DMS79 treated with DMSO at 0.1 percent for 48 hours (cell line): ENCODE measurements around the gene ENC1.
A peak's percentile ranks its signal among the peaks of the same experiment; 100 is the strongest.
"Not testable (repeated sequence)": the region's sequence is repeated elsewhere in the genome, so short reads cannot be mapped to it uniquely, and the experiment has no call there.

Experiments used
- DNase-seq: peaks from one replicate; lab custom pipeline; 2025; lab: John Stamatoyannopoulos, UW

ENC1 gene, protein sequence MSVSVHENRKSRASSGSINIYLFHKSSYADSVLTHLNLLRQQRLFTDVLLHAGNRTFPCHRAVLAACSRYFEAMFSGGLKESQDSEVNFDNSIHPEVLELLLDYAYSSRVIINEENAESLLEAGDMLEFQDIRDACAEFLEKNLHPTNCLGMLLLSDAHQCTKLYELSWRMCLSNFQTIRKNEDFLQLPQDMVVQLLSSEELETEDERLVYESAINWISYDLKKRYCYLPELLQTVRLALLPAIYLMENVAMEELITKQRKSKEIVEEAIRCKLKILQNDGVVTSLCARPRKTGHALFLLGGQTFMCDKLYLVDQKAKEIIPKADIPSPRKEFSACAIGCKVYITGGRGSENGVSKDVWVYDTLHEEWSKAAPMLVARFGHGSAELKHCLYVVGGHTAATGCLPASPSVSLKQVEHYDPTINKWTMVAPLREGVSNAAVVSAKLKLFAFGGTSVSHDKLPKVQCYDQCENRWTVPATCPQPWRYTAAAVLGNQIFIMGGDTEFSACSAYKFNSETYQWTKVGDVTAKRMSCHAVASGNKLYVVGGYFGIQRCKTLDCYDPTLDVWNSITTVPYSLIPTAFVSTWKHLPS

DNA sequence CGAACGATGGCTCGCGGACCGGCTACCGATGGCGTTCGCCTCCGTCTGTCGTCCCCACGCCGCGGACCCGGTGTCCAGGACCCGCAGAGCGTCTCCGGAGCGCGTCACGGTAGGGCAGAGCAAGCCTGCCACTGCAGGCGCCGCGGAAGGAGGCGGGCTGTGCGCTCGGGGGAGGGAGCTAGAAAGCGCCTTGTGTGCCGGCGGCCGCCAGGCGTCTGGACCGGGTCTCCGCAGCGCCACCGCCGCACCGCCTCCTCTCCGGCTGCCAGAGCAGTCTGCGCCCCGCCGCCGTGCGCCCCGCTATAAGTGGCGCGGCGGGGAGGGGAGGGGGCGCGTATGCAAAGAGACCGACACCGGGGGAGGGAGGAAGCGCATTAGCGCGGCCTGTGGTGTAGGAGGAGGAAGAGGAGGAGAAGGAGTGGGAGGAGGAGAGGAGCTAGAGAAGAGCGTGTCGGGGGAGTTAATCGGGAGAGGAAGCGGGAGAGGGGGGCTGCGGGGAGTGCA lies at the start of gene ENC1:
Gene ENC1, minus strand, starts transcription at position 279 of the 504 bp plus-strand sequence. CDS start 4,243 bp downstream, outside the sequence.
- peak; percentile 57 for DNase-seq

DNA sequence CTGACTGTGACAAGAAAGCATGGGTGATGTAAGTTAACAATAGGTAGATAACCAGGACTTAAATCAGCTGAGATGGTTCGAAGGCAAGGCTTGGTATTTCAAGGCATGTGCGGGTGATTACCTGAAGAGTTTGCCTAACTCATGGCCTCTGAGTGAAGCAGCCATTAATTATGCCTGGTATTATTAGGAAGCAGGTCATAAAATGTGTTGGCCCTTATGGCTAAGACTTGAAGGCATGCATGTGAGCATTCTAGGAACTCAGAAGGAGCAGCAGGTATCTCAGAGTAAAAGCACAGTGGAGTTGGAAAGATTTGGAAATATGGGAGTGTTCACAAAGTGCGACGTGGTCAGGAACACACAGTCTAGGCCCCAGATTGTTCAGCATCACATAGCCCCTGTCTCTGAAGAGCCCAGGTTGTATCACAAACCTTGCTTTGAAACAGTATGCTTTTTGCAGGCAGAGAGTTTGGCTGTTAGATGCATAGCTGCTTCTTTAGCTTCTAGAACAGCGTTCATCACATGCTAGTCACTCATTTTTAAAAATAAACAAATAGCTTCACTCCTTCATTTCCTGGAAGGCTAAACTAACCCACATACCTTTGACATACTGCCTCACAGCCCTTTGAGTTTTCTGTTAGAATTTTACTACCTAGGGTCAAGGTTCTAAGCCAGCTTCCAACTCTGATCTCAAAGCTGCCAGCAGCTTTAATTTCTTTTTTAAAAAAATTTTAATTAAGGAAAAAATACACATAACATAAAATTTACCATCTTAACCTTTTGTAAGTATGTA lies 46.6 kb upstream of the ENC1 start:
- DNase-seq = no peak

DNA sequence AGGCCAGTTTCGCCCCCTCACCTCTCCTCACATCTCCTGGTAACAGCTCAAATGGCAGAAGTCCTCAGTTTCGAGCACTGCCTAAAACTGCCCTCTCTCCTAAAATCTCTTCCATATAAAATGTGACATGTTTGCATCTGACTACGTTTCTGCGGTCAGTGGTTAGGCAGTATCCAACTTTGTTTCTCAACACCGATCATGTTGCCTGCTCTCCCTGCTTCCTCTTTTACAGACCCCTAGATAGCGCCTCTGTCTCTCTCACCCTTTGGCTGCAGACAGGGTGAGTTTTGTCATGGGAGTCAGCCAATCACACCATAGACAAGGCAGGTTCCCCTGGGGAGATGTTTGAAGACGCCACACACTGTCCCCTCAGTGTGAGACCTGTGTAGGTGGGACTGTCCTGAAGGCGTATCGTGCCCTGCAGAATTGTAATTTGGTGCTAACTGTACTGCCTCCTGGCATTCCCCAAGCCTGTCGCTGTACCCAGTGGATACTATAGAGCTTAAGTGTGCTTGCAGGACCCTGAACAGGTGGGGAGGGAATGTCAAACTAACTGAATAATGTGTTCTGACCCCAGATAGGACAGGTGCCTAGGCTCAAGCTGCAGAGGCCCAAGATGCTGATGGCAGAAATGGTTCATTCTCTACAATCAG lies 45.6 kb upstream of the ENC1 start:
- DNase-seq = no peak

DNA sequence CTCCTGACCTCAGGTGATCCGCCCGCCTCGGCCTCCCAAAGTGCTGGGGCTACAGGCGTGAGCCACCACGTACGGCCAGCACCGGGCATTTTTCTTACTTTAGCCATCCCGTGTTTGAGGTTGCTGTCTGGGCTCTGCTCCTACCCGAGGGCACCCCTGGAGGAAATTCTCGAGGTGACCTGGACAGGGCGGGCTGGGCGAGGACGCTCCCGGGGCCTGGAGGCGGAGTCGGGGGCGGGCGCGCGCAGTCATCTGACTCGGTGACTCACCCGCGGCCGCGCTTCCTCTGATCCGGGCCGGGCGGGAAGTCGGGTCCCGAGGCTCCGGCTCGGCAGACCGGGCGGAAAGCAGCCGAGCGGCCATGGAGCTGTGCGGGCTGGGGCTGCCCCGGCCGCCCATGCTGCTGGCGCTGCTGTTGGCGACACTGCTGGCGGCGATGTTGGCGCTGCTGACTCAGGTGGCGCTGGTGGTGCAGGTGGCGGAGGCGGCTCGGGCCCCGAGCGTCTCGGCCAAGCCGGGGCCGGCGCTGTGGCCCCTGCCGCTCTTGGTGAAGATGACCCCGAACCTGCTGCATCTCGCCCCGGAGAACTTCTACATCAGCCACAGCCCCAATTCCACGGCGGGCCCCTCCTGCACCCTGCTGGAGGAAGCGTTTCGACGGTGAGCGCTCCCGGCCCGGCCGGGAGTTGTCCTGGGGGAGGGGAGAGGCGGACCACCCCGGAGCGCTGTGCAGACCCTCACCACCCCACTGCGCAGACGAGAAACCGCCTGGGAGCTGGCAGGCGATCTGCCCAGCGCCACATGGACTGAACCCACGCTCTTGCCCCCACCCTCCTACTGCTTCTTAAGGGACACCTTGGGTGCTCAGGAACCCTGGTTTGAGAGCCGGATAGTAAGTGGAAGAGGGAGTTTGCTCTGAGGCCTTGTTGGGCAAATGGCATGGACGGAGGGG lies 44.6 kb upstream of the ENC1 start, which contains the start of gene HEXB:
Gene HEXB, plus strand, starts transcription at position 334 of the 952 bp plus-strand sequence. Its CDS starts 28 bp downstream, at position 362.
- DNase-seq = peak; percentile 16

DNA sequence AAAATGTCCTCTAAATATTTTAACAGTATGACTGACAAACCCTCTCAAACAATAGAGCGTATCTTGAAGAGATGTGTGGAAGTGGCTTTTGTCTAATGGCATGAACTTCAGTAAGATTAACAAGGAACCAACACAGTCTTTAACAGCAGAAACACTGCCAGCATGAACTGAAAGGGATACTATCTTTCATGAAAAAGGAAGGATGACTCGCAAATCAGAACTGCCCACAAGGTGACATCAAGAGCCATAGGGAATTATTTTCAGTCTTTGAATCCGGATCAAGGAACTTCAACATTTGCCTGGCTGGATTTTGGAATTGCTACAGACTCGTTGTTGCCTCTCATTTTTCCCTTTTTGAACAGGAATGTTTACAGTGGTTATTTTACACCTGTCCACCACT lies 39.4 kb upstream of the ENC1 start:
- no peak for DNase-seq

DNA sequence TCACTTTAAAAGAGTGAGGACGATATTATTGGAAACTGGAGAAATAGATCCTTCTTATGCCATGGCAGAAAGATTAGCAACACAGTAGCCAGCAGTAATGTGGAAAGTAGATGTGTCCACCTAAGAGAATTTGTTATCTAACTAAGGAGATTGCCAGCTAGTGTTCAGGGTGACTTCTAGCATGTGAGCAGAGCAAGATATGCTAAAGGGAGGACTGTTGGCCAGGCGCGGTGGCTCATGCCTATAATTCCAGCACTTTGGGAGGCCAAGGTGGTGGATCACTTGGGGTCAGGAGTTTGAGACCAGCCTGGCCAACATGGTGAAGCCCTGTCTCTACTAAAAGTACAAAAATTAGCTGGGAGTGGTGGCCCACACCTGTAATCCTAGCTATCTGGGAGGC lies 38.8 kb upstream of the ENC1 start:
- not testable (repeated sequence) for DNase-seq

DNA sequence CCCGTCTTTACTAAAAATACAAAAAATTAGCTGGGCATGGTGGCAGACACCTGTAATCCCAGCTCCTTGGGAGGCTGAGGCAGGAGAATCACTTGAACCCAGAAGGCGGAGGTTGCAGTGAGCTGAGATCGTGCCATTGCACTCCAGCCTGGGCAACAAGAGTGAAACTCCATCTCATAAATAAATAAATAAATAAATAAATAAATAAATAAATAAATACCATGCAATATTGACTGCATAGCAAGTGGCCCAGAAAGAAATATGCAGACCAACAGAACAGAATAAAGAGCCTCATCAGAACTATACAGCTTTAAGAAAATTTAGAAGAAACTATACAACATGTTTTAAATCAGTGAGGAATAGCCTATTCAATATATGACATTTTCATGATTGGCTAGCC lies 37.6 kb upstream of the ENC1 start:
- DNase-seq = not testable (repeated sequence)

DNA sequence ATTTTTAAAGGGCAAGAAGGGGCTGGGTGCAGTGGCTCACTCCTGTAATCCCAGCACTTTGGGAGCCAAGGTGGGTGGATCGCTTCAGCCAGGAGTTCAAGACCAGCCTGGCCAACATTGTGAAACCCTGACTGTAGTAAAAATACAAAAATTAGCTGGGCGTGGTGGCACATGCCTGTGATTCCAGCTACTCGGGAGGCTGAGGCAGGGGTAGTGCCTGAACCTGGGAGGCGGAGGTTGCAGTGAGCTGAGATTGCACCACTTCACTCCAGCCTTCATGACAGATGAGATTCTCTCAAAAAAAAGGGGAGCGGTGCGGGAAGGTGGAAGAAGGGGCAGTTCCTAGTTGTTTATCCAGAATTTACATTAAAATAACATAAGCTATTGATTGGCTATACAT lies 35.9 kb upstream of the ENC1 start:
- not testable (repeated sequence) for DNase-seq

DNA sequence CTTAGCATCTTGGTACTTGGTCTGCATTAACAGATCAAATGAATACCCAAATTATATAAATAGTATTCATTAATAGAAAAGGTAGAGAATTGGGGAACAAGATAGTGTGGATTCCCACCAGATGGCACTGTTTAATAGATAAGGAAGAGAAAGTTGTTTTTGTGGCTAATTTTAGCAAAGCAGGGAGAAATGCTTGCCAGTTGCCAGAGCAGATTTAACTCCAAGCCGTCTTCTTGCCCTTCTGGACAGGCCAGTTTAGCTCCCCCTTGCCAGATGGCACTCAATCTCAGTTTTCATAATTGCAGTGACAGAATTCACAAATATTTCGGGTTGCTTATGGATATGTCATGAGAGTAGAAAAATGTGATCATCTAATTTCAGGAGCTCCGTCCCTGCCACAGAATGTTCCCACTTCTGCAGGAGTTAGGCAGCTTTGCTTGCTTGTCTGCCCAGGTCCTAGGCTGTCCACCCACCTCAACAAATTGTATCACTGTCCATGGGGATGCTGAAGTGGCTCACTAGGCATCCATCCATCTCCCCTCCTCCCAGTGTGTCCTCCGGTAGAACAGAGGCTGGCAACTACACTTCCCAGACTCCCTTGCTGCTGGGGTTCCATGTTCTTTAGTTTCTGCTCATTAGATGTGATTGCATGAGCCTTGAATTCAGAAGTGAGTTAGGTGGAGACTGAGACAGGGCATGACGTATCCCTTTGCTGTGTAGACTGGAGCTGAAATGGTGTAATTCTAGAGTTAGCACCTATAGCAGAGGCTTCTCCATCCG lies 32.7 kb upstream of the ENC1 start:
- peak; percentile 32 for DNase-seq

DNA sequence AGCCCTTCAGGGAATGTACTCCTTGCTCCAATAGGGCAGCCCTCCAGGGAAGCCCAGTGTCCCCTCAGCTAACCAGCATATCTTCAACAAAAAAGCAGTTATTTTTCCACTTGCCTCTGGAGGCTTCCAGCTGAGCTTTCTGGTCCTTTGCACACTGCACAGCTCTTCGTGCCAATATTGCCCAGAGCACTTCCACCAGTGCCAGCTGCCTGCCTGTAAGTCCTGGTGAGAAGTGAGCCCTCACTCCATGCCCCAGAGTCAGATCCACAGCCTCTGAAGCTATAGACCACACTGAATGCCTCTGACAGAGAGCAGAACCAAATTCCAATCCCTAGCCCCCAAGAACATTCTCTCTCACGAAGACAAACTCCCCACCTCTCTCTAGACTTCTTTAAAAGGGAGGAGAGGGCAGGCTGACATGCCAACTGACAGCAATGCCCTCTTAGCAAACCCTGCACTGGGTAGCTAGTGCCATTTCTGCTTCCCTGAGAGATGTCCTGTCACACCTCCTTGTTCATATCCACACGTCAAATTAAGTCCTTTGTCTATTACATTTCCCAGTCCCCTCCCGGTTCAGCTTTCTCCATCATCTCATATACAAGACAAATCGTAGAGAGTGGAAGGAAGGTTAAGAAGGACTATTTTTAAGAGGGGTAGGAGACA lies 31.8 kb upstream of the ENC1 start:
- DNase-seq = peak; percentile 14

DNA sequence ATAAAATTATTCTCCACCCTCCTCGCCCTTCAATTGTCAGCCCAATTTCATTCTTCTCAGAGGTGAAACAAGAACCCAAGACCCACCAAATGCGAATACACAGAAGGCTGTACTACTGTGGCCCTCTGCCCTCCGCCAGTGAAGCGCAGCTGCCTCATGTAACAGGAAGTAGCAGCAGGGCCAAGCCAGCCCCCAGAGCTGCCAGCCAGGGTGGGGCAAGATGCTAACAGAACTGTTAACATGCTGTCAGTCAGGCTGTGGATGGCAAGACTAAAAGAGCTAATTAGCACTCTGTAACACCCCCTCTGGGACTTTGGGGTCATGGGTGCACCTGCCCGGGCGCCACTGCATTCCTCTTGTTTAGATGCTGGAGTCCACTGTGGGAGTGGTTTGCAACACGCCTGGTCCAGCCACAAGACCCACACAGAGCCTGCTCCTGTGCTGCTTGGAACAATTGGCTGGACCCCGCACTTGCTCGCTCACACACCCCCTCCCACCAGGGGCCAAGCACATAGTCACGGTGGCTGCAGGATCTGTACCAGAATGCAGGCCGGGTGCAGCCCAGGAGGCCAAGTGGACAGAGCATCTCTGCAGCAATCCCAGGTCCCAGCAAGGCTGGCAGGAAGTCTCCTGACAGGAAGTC lies 30.0 kb upstream of the ENC1 start:
- DNase-seq = no peak

DNA sequence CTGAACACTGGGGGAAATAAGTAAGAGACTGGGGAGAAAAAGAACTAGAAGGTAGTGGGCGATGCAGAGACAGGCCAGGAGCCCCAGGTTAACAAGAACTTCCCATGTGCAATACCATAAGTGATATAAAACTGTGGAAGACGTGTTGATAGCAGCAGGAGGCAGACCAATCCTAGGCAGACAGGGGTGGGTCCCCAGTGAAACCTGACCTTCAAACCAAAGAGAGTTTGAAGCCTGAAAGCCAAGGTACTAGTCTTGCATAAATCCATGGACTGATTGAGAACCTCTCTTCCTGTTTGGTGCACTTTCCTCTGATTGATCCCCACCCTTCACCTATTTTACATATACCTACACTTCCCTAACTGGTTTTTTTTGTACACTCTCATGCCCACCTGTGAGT lies 29.3 kb upstream of the ENC1 start:
- DNase-seq = no peak

DNA sequence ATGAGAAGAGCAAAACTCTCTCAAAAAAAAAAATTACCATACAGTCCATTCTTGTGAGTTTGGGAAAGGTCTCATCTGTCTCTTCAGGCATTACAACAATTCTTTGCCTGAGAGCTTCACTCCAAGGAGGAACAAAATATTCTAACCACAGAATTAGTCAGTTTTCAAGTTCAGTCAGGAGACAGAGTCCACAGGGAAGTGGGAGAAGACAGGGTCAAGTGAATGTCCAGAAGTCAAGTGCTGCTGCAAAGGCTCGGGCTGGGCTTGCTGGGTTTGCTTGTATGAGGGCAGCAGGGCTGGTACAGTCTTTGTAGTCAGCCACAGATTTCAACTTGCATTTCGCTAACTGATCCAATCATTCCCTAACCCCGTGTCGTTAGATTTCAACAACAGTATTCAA lies 26.9 kb upstream of the ENC1 start:
- no peak for DNase-seq

DNA sequence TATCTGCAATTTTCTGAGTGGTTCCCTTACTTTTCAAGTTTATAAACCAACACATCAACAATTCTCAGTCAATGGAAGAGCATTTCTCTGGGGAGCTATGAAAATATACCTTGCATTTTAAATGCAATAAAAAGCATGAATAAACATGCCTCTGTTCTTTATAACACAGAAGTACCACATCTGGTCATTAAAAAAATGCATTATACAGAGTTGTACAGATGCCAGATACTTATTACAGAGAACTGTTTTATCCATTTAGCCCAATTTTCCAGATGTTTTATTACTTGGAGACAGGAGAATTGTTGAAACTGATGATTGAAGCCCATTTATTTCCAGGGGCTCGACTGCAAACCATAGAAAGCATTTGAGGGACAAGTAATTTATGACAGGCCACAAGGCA lies 25.3 kb upstream of the ENC1 start:
- DNase-seq = peak; percentile 89

DNA sequence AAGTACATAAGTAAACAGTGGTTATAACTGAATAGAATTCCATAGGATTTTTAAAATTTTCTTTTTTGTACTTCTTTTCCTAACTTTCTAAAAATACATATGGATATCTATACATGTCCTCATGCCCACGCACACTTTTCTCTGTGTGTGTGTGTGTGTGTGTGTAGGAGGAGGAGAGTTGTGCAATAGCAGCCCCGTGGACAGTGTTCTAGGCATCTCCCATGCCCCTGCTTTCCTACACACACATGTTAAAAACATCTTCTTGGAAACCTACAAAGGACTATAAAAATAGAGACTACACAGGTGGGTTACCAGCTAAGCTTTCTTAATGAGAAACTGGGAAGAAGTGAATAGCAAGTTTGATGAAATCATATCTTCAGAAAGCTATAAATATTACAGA lies 24.7 kb upstream of the ENC1 start:
- DNase-seq = no peak

DNA sequence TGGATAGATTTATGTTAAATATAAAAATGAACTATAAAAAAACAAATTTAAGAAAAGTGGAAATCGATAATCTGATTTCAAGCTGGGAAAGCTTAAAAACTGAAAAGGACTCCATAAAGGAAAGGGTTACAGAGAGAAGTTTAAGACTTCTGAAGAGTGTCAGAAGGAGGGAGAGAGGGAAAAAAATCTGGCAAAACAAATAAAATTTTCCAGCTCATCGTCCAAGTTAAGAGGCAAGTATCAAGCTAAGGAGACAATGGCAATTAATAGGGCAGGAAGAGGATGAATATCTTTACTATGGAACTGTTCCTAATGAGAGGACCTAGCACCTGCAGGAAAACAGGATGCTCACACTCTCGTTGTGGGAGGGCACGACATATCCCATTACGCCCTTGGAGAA lies 24.0 kb upstream of the ENC1 start:
- DNase-seq = no peak

DNA sequence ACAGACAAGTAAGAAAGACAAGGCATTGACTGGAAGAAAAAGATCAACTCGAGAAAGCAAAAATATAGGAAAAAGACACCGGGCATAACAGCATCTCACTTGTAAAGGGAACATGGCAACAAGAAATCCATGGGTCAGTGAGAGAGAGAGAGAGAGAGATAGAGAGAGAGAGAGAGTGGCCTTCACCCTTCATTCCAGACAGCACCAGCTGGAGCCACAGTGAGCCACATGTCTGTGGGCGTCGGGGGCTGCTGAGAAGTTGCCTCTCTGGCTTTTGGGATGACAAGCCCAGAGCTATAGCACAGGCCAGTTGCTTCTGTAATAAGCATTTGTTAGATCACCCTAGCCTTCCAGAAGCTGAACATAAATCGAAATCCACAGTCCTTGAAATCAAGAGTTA lies 20.3 kb upstream of the ENC1 start:
- DNase-seq = no peak

DNA sequence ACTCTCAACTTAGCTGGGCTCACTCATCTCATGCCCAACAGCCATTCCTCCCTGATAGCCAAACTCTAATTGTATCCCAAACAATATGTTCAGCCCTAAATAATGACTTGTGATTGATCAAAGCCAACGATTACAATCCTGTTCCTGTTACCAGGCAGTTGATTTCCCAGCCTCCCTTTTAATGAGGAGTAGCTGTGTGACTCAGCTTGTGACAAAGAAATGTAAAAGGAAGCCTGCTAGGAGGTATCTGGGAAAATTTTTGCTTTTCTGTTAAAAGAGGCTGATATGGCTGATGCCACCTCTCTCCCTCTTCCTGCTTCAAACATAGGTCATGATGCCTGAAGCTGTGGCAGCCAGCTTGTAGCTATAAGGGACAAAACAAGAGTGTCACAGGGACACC lies 19.6 kb upstream of the ENC1 start:
- no peak for DNase-seq

DNA sequence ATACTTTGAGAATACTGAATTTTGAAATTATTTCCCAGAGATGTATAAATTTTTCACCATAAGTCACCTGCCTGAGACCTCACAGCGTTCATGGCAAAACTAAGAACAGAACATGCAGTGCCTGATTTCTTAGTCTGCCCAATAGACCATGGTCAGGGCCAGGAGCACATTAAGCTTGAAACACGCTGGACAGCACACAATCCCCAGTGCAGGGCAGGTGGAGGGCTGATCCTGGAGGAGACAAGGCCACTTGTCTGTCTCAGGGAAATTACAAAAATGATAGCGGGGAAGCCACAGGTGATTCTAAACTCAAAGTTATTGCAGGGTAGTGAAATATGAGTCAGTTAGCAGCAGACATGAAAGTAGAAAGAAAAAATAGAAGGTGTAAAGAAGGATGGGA lies 18.6 kb upstream of the ENC1 start:
- no peak for DNase-seq
